GM12878 (cell line): ENCODE data around the gene CENPE.

ENCODE experiments used
- EZH2 ChIP-seq: IDR thresholded peaks from 2 replicates; pipeline ENCODE4 v1.6.1; 2012; ENCODE audit warnings: low read depth, mild to moderate bottlenecking, control low read depth, inconsistent platforms, low read length, borderline replicate concordance; ENCODE audit not compliant: control insufficient read depth
- GABPA ChIP-seq: IDR thresholded peaks from 2 replicates; pipeline ENCODE4 v1.6.1; 2014; ENCODE audit warnings: antibody characterized with exemption, low read depth, mild to moderate bottlenecking, inconsistent platforms
- MYC ChIP-seq: IDR thresholded peaks from 2 replicates; pipeline ENCODE4 v1.6.1; 2011; ENCODE audit warnings: mild to moderate bottlenecking, low read length, moderate library complexity, inconsistent platforms; ENCODE audit not compliant: insufficient read depth, insufficient replicate concordance, insufficient read length, severe bottlenecking
- POLR2A ChIP-seq: IDR thresholded peaks from 2 replicates; pipeline ENCODE4 v1.6.1; 2011; ENCODE audit warnings: low read depth, mild to moderate bottlenecking, low read length
- POLR2AphosphoS5 ChIP-seq: IDR thresholded peaks from 2 replicates; pipeline ENCODE4 v1.6.1; 2011; ENCODE audit warnings: mild to moderate bottlenecking, low read length, inconsistent platforms
- SP1 ChIP-seq: IDR thresholded peaks from one replicate; pipeline ENCODE4 v1.6.1; 2011; ENCODE audit warnings: low read depth, low read length
- TAF1 ChIP-seq: IDR thresholded peaks from 2 replicates; pipeline ENCODE4 v1.6.1; 2011; ENCODE audit warnings: mild to moderate bottlenecking, low read depth, low read length, borderline replicate concordance
- TCF12 ChIP-seq: IDR thresholded peaks from 2 replicates; pipeline ENCODE4 v1.6.1; 2011; ENCODE audit warnings: low read depth, mild to moderate bottlenecking, low read length
- WRNIP1 ChIP-seq: IDR thresholded peaks from 2 replicates; pipeline ENCODE4 v1.6.1; 2011; ENCODE audit warnings: low read depth, low read length, improper control_type of control experiment, borderline replicate concordance
- ZZZ3 ChIP-seq: IDR thresholded peaks from 2 replicates; pipeline ENCODE4 v1.6.1; 2011; ENCODE audit warnings: low read depth; ENCODE audit not compliant: control insufficient read depth, insufficient read length
- TF ChIP-seq, protein P1 (sequence below): IDR thresholded peaks from 2 replicates; pipeline ENCODE4 v1.6.1; 2011; ENCODE audit warnings: borderline replicate concordance, low read depth, mild to moderate bottlenecking, moderate library complexity, mixed read lengths, low read length; ENCODE audit not compliant: insufficient read depth; ENCODE audit errors: extremely low read length
- TF ChIP-seq, protein P2 (sequence below), 3 experiments: IDR thresholded peaks in 2 of 3; conservative IDR thresholded peaks in 1 of 3; 2 replicates each; pipeline ENCODE4 v1.5.1; 2011; ENCODE audit warnings: low read depth in 3 of 3, low read length in 3 of 3, mild to moderate bottlenecking in 3 of 3, control low read depth in 2 of 3, moderate library complexity in 2 of 3, inconsistent platforms in 1 of 3, mixed read lengths in 1 of 3; ENCODE audit not compliant: control insufficient read depth in 2 of 3, insufficient read depth in 1 of 3; ENCODE audit errors: extremely low read depth in 1 of 3

GRCh38 chr4:103118166-103118565 lies 80.0 kb downstream of the CENPE start:
- TF ChIP-seq, protein P1, sequence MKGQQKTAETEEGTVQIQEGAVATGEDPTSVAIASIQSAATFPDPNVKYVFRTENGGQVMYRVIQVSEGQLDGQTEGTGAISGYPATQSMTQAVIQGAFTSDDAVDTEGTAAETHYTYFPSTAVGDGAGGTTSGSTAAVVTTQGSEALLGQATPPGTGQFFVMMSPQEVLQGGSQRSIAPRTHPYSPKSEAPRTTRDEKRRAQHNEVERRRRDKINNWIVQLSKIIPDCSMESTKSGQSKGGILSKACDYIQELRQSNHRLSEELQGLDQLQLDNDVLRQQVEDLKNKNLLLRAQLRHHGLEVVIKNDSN: no peak
- TF ChIP-seq TCF12 (no peak), EZH2 (no peak), POLR2A (no peak), GABPA (no peak), POLR2AphosphoS5 (no peak), SP1 (no peak), ZZZ3 (no peak), WRNIP1 (no peak), TAF1 (no peak), MYC (no peak)
- TF ChIP-seq, protein P2, sequence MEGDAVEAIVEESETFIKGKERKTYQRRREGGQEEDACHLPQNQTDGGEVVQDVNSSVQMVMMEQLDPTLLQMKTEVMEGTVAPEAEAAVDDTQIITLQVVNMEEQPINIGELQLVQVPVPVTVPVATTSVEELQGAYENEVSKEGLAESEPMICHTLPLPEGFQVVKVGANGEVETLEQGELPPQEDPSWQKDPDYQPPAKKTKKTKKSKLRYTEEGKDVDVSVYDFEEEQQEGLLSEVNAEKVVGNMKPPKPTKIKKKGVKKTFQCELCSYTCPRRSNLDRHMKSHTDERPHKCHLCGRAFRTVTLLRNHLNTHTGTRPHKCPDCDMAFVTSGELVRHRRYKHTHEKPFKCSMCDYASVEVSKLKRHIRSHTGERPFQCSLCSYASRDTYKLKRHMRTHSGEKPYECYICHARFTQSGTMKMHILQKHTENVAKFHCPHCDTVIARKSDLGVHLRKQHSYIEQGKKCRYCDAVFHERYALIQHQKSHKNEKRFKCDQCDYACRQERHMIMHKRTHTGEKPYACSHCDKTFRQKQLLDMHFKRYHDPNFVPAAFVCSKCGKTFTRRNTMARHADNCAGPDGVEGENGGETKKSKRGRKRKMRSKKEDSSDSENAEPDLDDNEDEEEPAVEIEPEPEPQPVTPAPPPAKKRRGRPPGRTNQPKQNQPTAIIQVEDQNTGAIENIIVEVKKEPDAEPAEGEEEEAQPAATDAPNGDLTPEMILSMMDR (IDR thresholded peaks at IDR 0.05 in 2 of 3, conservative IDR thresholded peaks at IDR 0.05 in 1 of 3; ENCODE audit: control insufficient read depth in 2 of 3, extremely low read depth in 1 of 3, insufficient read depth in 1 of 3, low read depth in 3 of 3, low read length in 3 of 3): no peak
